NCI-H2081 (cell line): ENCODE measurements around the gene ATG4B.

ENCODE experiments used
- DNase-seq, 2 experiments: peaks; one replicate each; lab custom pipeline; 2025; lab: John Stamatoyannopoulos, UW

ATG4B gene

GRCh38 chr2:241613017-241613780 lies 24.3 kb upstream of the ATG4B start:
- peak in 1 of 2 experiments; percentile 12 for DNase-seq

- DNase-seq: peak in 1 of 2 experiments; percentile 17
These were observed 22.5 kb upstream of the ATG4B start for GRCh38 chr2:241615041-241615440.

DNA sequence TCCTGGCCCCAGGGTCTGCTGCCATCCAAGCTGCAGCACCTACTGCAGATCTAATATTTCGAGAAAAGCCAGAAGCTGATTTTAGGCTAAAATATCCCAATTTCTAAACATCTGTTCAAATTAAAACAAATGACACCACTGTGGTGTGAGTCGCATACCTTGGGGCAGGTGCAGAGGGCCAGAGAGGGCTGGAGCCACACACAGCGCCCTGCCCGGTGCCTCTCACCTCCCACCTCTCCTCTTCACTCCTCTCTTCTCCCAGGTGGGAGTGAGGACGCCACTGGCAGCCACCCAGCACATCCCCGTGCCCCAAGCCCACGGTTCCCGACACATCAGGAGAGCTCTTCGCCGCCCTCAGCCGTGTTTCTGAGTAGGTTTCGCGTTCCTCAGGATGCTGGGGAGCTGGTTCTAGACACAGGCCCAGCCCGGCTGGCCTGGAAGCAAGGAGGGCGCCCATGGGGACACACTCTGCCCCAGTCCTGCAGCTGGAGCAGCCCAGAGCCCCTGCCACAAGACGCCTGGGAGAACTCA lies 21.9 kb upstream of the ATG4B start:
- no peak for DNase-seq

DNA sequence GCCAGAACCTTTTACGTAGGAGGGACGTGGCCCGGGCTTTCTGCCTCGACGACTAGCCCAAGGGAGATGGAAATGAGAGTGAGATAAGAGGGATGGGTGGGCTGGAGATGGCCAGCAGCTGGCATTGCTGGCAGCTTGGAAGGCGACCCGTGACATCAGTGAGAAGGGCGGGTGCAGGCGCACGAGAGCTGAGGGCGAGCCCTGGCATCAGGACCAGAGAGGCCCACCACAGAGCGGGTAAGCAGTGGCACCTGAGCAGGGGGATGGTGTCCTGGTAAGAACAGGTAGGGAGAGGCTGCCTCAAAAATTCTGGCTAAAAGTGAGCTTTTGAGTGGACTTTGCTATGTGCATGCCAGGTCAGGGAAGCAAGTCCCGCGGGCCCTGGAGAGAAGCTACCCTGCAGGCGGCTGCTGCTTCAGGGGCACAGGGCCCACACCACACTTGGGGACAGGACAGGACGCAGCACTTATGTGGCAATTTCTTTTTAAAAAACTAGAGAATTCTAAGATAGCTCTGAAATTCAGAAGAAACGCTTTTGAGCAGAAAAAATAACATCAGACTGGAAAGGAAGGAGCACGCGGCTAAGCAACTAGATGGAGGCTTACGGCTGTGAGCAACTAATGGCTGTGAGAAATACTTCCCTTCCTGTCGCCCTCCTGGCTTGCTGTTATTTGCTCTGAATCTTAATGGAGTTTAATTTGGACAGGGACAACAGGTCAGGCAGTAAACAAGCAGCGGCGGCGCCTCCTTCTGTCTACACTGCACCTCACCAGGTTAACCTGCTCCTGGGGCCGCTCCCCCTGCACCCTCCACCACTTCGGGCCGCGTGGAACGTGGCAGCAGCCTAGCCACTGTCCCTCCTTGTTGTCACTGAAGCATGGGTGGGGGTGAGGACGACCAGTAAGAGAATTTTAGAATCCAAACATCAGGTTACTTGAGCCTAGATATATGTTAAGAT lies 21.0 kb upstream of the ATG4B start:
- peak; percentile 42 to 78 for DNase-seq

DNA sequence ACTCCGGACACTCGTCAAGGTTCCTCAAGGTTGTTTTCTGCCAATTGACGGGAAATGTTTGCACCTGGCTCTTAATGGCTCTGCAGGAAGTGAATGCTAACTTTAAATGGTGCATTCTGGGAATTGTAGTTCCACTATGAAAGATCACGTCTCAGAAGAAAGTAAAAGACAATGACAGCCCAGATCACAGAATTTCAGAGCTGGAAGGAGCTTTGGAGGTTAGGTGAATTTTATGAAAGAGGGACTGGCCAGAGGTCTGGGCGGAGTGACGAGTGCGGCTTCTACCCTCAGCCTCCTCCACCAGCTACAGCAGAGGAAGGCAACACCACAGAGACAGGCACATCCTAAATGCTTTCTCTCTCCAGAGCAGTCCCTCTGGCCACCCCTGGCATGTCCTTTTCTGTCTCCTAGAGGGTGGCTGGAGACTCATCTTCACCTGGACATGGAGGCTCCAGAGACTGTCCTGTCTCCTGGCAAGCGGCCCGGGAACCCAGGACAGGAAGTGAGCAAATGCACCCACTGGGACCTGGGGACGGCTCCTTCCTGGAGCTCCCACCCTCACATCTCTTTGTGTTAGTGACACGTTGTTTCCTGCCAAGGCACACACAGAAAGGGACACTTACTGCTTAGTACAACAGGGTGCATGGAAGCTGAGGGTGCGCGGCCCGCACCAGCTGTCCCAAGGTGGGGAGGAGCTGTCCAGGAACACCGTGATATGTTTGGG lies 19.9 kb upstream of the ATG4B start:
- peak; percentile 88 to 93 for DNase-seq

GRCh38 chr2:241618296-241618805 lies 19.1 kb upstream of the ATG4B start:
- no peak for DNase-seq

DNA sequence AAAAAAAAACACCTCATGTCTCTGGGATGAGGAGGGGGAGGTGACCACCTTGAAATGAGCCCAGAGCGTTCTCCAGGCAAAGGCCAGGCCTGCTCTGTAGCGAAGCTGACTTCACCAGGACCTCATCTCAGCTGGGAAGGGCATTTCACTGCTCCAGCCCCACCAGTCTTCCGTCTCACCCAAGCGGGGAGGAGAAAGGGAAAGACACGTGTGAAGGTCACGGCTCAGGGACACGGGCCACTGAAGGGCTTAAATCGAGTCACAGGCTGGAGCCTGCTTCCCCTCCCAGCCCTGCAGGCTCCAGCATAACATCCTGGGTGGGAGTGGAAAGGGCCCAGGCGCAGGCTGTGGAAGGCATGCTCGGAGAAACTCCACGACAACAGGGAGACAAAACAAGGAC lies 18.7 kb upstream of the ATG4B start:
- no peak for DNase-seq

DNA sequence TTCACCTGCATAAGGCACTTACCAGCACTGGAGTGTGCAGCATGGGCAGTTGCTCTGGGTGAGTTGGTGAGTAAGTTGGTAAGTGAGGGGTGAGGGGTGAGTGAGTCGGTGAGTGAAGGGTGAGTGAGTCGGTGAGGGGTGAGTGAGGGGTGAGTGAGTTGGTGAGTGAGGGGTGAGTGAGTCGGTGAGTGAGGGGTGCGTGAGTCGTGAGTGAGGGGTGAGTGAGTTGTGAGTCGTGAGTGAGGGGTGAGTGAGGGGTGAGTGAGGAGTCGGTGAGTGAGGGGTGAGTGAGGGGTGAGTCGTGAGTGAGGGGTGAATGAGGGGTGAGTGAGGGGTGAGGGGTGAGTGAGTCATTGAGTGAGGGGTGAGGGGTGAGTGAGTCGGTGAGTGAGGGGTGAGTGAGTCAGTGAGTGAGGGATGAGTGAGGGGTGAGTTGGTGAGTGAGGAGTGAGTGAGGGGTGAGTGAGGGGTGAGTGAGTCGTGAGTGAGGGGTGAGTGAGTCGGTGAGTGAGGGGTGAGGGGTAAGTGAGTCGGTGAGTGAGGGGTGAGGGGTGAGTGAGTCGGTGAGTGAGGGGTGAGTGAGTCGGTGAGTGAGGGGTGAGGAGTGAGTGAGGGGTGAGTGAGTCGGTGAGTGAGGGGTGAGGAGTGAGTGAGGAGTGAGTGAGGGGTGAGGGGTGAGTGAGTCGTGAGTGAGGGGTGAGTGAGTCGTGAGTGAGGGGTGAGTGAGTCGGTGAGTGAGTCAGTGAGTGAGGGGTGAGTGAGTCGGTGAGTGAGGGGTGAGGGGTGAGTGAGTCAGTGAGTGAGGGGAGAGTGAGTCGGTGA lies 17.7 kb upstream of the ATG4B start:
- DNase-seq: no peak

DNA sequence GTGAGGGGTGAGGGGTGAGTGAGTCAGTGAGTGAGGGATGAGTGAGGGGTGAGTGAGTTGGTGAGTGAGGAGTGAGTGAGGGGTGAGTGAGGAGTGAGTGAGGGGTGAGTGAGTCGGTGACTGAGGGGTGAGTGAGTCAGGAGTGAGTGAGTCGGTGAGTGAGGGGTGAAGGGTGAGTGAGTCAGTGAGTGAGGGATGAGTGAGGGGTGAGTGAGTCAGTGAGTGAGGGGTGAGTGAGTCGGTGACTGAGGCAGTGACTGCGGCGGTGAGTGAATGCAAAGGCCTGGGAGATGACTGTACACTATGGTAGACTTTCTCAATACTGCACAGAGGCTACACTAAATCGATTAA lies 17.1 kb upstream of the ATG4B start:
- DNase-seq: no peak

DNA sequence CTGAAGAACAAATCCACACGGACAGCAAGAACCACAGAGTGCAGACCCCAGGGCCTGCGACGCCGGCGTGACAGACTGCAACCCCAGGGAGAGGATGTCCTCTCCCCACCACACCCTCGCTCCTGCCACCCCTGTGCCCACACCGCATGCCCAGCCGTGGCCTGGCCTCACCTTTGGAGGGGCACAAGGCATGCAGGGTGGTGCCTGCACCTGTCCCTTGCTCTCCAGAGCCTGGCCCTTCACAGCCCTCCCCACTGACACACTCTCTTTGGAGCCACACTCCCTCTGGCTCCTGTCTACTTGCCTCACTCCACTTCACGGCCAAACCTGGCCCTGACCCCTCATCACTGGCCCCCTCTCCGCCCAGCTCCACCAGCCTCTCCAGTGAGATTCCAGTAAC lies 9.8 kb upstream of the ATG4B start:
- DNase-seq: no peak

GRCh38 chr2:241629762-241630435 lies 7.6 kb upstream of the ATG4B start:
- no peak for DNase-seq

DNA sequence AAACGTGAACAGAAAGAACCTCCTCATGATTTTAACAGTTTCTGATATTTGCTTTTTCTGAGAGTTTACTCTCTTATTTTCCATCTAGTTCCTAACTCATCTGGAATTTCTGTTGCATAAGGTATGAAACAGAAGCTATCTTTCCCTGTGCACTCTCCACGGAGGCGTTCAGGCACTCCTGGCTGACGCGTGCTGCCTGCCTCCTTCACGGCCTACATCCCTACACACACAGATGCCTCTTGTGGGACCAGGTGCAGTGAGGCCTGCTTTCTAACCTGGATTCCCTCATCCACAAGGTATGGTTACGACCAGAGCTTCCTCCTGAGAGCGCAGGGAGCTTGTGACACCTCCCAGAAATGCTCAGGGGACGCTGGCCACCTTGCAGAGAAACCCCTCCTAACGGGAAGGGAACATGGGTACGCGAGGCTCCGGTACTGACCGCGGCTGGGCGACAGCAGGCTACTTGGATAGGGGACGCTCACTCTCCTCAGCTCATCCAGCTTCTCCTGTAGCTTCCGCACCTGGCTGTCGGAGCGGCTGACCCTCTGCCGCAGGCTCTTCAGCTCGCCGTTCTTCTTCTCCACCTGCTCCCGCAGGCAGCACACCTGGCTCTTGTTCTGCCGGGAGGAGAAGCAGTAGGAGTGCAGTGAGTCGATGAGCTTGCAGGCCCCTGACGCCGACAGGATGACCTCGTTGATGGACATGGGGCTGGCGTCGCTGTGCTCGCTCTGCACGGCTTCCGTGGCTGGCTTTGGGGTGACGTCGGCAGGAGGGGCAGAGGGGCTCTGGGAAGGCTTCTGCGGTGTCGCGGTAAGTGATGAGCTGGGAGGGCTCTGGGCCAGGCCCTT lies 4.8 kb upstream of the ATG4B start:
- no peak for DNase-seq

- DNase-seq: no peak
These were observed 3.9 kb upstream of the ATG4B start for GRCh38 chr2:241633561-241633960.

GRCh38 chr2:241635756-241636155 lies 1.7 kb upstream of the ATG4B start:
- DNase-seq: no peak

DNA sequence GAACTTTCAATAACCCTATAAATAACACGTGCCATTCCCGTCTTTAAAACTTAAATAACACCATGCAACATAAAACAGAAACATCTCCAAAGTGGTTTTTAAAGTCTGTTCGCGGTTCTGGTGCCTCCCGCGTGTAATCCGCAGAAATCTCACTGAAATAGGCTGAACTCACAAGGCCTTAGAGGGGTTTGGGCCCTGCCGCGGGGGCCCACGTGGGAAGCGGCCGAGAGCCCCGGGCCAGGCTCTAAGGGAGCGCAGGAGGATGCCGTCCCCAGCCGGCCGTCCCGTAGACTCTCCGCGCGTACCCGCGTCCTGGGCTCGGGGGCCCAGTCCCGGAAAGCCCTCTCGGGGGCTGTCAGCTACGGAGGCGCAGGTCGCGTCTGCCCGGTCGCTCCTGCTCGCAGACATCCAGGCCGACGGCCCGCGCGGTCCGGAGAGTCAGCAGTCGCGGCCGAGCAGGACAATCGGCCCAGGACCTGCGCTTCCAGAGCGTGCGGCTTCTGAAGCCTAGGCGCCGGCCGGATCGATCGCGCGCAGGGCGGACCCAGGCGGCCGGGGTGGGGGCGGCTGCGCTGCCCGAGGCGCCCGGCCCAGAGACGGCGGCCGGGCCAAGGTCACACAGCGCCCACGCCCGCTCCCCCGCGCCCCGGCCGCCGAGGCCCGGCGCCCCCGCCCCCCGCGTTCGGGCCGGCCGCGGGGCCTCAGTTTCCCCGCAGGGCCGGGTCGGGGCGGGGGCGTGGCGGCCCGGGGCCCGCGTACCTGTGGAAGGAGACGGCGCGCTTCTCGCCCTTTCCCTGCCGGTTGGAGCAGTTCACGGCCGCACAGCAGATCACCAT lies 1.1 kb upstream of the ATG4B start:
- DNase-seq: peak in 1 of 2 experiments; percentile 15

- DNase-seq: no peak
These were observed 535 bp downstream of the ATG4B start for GRCh38 chr2:241637795-241638660.

DNA sequence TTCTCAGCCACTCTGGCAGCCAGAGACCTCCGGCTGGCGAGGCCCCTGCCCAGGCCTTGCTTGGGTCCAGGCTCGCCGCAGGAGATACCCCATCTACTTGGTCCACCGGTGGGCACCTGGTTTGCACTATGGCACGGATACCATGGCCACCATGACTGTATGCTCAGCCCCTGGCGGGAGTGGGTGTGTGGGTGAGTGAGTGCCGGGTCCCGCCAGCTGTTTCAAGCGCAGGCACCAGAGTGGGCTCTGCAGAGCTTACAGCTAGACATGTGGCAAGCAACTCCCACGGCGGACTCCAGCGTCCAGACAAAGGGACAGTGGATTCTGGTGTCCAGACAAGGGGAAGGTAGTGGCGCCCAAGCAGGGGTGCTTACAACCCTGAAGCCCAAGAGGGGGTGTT lies 1.4 kb downstream of the ATG4B start:
- no peak for DNase-seq

DNA sequence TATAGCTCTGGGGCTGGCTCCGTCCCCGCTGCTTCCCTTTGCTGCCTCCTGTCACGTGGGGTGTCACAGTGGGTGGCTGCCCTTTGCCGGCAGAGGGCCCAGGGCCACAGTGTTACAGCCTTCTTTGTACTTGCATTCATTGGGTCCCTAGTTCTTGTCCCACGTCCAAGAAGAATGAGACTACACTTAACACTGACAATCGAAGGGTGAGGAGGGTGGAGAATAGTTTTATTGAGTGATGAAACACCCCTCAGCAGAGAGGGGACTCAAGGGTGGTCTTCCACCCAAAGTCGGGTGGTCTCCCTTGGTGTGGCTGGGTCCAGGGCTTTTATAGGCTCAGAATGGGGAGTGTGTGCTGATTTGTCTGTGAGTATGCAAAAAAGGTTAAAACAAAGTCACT lies 1.9 kb downstream of the ATG4B start:
- DNase-seq: no peak
